HEK293T (cell line): ENCODE data around the gene CCDC57.
"Not testable (repeated sequence)": the region's sequence is repeated elsewhere in the genome, so short reads cannot be mapped to it uniquely, and the experiment has no call there.

Source experiments
- ARNT ChIP-seq: fragments of 450-650 bp; IDR thresholded peaks from 2 replicates; pipeline ENCODE4 v1.6.1; 2017; ENCODE audit warnings: mild to moderate bottlenecking
- BHLHE40 ChIP-seq: fragments of 450-650 bp; IDR thresholded peaks from 2 replicates; pipeline ENCODE4 v1.6.1; 2016; ENCODE audit warnings: mild to moderate bottlenecking, moderate library complexity, borderline replicate concordance
- CTBP1 ChIP-seq: fragments of 450-650 bp; IDR thresholded peaks from 2 replicates; pipeline ENCODE4 v1.6.1; 2016; ENCODE audit warnings: borderline replicate concordance
- ELF4 ChIP-seq: fragments of 450-650 bp; IDR thresholded peaks from 2 replicates; pipeline ENCODE4 v1.6.1; 2017; ENCODE audit warnings: antibody characterized with exemption
- FOXA1 ChIP-seq: fragments of 450-650 bp; IDR thresholded peaks from 2 replicates; pipeline ENCODE4 v1.6.1; 2016; ENCODE audit warnings: mild to moderate bottlenecking
- FOXM1 ChIP-seq: fragments of 450-650 bp; IDR thresholded peaks from 2 replicates; pipeline ENCODE4 v1.6.1; 2017; ENCODE audit warnings: mild to moderate bottlenecking, borderline replicate concordance
- HDGF ChIP-seq: fragments of 450-650 bp; IDR thresholded peaks from 2 replicates; pipeline ENCODE4 v1.6.1; 2017; ENCODE audit warnings: antibody characterized with exemption, borderline replicate concordance
- L3MBTL2 ChIP-seq: fragments of 450-650 bp; conservative IDR thresholded peaks from 2 replicates; pipeline ENCODE4 v1.6.1; 2016; ENCODE audit warnings: mild to moderate bottlenecking
- LEF1 ChIP-seq: fragments of 450-650 bp; IDR thresholded peaks from 2 replicates; pipeline ENCODE4 v1.6.1; 2017; ENCODE audit warnings: mild to moderate bottlenecking, borderline replicate concordance
- NFRKB ChIP-seq: fragments of 450-650 bp; IDR thresholded peaks from 2 replicates; pipeline ENCODE4 v1.6.1; 2016; ENCODE audit warnings: mild to moderate bottlenecking, moderate library complexity
- SP1 ChIP-seq: fragments of 450-650 bp; IDR thresholded peaks from 2 replicates; pipeline ENCODE4 v1.6.1; 2017
- SUZ12 ChIP-seq: fragments of 450-650 bp; IDR thresholded peaks from 2 replicates; pipeline ENCODE4 v1.6.1; 2016; ENCODE audit warnings: mild to moderate bottlenecking
- TARDBP ChIP-seq: fragments of 450-650 bp; IDR thresholded peaks from 2 replicates; pipeline ENCODE4 v1.6.1; 2016

GRCh38 chr17:82210655-82211054, 2.0 kb downstream of the CCDC57 start:
- not testable (repeated sequence) for TF ChIP-seq ARNT, TARDBP, FOXM1, LEF1, HDGF, SUZ12, L3MBTL2, ELF4, SP1, BHLHE40, CTBP1, FOXA1, NFRKB
